Right cardiac atrium (tissue), 5 donors: ENCODE measurements around the gene FGD5. TPM values are rescaled to one million over a fixed set of nuclear protein-coding genes. Genes with fewer than 3 reads are reported as not detected.
"Not testable (repeated sequence)": the region's sequence is repeated elsewhere in the genome, so short reads cannot be mapped to it uniquely, and the experiment has no call there.

Source experiments
- ATAC-seq, 2 donors: fragments of 200-7000 bp; cut with Tn5 transposase; one replicate each; pipeline versions ENCODE4 v1.8.0 to v1.9.1; 2020; ENCODE audit warnings: moderate library complexity in 2 of 2, mild to moderate bottlenecking in 1 of 2
- DNase-seq, 3 donors: peaks; one replicate each; pipeline ENCODE4 v3.0.0-alpha.2; 2020
- H3K27ac ChIP-seq: one replicate; pipeline ENCODE4 v1.5.1; 2013; ENCODE audit warnings: mild to moderate bottlenecking, low read length, control low read depth, moderate library complexity
- H3K27me3 ChIP-seq: one replicate; pipeline ENCODE4 v1.6.1; 2013; ENCODE audit not compliant: control insufficient read depth, insufficient read depth
- H3K4me1 ChIP-seq: one replicate; pipeline ENCODE4 v1.6.1; 2013; ENCODE audit warnings: low read length; ENCODE audit not compliant: control insufficient read depth, insufficient read depth
- H3K4me3 ChIP-seq: one replicate; pipeline ENCODE4 v1.5.1; 2013; ENCODE audit warnings: low read length, control low read depth
- H3K9me3 ChIP-seq: one replicate; pipeline ENCODE4 v1.6.1; 2013; ENCODE audit warnings: low read length; ENCODE audit not compliant: control insufficient read depth
- WGBS: extraction: QIAGEN DNeasy Blood & Tissue Kit; methylation state at CpG from one replicate; pipeline ENCODE4 v1.1.7; 2013; 5-methylcytosine and 5-hydroxymethylcytosine counted together
- intact Hi-C, 4 donors: fragments of 100-400 bp; cut with DNase I; formaldehyde crosslinking; loops; one replicate each; pipeline versions ENCODE4 v1.11.0 to v1.14.0; 2022 to 2023
- polyA plus RNA-seq: library from polyadenylated mRNA; stranded (reverse); fragments of 200-250 nt; gene quantifications from one replicate; pipeline ENCODE4 v1.2.3, GENCODE V29; 2013
- total RNA-seq, 4 donors: library from RNA; stranded (reverse); fragmentation: NEBNext Ultra II Directional; extraction: Animal tissue kit (Norgen Biotek cat#: 25700); gene quantifications; one replicate each; pipeline ENCODE4 v1.2.1, GENCODE V29; 2021
- donor health status: healthy with polysubstance abuse.
- donor health status: DM: no; HTN: yes; CAD: no.
- donor health status: DM: no; HTN: no; CAD: no.
- donor health status: DM: no; HTN: yes; CAD: no; lungs with severe emphysema.
- donor health status: DM: yes; HTN: yes; CAD: no.

FGD5 gene
- total and polyA plus RNA-seq, 5 donors = 8.6 to 30.5 (median 21.2) TPM

DNA sequence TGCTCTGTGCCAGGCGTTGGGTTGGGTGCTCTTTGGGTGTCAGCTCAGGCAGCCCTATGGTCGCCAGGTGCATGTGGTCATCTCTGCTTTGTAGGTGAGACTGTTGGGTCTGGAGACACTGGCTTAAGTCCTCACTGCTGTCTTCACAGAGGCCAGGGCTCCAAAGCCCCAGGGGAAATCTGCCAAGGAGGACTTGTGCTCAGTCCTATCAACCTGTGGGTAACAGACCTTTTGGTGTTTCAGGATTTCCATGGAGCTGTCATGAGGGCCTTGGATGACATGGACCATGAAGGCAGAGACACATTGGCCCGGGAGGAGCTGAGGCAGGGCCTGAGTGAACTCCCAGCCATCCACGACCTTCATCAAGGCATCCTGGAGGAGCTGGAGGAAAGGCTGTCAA, 78.5 kb downstream of the FGD5 start:
- no peak overlapping the region for H3K4me3 ChIP-seq
- ATAC-seq = no peak
- no peak for DNase-seq
- H3K27ac ChIP-seq = no peak overlapping the region
- 86% methylated on average over 4 of the region's 4 CpGs for WGBS
- H3K27me3 ChIP-seq = no peaks in the 10 kb centered on the region
- no peaks in the 10 kb centered on the region for H3K9me3 ChIP-seq
- intact Hi-C loops = no loop called here
- no peaks in the 10 kb centered on the region for H3K4me1 ChIP-seq

DNA sequence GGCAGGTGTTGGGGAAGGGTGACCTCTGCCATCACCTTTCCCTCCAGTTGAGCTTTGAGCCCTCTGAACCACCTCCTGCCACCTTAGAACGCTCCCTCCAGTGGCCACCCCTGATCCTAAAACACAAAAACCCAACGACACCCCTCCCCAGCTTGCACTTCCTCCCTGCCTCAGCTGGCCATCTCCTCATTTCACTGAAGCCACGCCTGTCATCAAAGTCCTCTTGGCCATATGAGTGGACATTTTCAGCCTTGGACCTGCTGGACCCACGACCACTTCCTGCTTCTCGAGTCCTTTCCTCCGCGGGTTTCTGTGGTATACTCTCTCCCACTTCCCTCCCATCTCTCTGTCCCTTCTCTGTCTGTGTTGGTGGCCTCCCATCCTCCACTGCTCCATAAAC, 80.2 kb downstream of the FGD5 start:
- DNase-seq (no peak), ATAC-seq (no peak)
- intact Hi-C loops = no loop called here
- no peaks in the 10 kb centered on the region for H3K4me1 ChIP-seq
- no peaks in the 10 kb centered on the region for H3K27me3 ChIP-seq
- 69% methylated on average over 7 of the region's 7 CpGs for WGBS
- H3K27ac ChIP-seq = no peak overlapping the region
- no peaks in the 10 kb centered on the region for H3K9me3 ChIP-seq
- no peak overlapping the region for H3K4me3 ChIP-seq

DNA sequence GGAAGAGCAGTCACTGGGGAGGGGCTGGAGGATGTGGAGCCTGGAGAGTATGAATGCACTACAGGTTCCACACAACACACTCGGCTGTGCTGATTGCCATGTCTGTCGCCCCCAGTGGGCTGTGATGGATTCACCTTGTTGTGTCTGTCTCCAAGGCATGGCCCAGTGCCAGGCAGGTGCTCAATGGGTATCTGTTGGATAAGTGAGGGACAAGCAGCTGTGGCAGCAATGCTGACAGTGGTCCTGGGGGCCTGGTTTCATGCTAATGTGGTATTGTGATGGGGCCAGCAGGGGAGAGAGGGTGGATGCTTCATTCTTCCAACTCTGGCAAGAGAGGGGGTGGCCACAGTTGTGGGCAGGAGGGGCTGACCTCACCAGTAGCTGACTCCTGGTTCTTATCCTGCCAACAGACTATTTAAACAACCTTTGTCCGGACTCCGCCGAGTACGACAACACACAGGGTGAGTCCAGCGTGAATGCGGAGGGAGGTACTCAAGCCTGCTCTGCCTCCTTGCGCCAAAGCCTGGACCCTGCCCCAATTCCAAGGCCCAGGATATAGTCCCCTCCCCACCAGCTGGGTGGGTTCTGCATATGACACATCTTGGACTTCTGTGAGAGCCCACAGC, 81.3 kb downstream of the FGD5 start:
- ATAC-seq = no peak
- Histone ChIP-seq H3K27ac (no peak overlapping the region), H3K27me3 (no peaks in the 10 kb centered on the region), H3K4me3 (no peak overlapping the region), H3K4me1 (no peaks in the 10 kb centered on the region), H3K9me3 (no peaks in the 10 kb centered on the region)
- 84% methylated on average over 9 of the region's 9 CpGs for WGBS
- DNase-seq = no peak
- intact Hi-C loops = no loop called here

- H3K4me1 ChIP-seq = no peaks in the 10 kb centered on the region
- ATAC-seq = no peak
- 80% methylated on average over 15 of the region's 15 CpGs for WGBS
- H3K9me3 ChIP-seq = no peaks in the 10 kb centered on the region
- H3K27me3 ChIP-seq = no peaks in the 10 kb centered on the region
- H3K4me3 ChIP-seq = no peak overlapping the region
- no peak overlapping the region for H3K27ac ChIP-seq
- no peak for DNase-seq
- intact Hi-C loops = no loop called here
These were observed 82.4 kb downstream of the FGD5 start for GRCh38 chr3:14900881-14901873.

DNA sequence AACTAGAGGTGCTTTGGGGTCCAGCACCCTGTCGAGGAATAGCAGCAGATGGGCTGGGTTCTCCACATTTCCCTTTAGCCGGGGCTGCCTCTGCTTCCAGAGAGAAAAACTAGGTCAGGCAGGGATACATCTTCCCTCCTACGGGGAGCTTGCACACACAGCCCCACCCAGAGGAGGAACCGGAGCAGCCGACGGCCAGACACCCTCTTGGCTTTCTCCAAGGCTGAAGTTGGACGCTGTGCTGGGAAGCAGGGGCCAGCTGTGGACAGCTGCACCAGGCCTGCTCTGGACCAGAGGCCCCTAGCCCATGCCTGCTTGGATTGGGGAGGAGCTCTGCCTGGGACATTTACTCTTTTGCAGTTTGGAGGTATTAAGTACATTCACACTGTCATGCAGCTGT, 84.0 kb downstream of the FGD5 start:
- Histone ChIP-seq H3K27ac (no peak overlapping the region), H3K9me3 (no peaks in the 10 kb centered on the region), H3K27me3 (no peaks in the 10 kb centered on the region), H3K4me3 (no peak overlapping the region), H3K4me1 (peaks cover 3% of the 10 kb centered on the region)
- intact Hi-C loops = no loop called here
- DNase-seq (peak; percentile 84 to 92 (median 92)), ATAC-seq (peak; percentile 86 to 92)
- 26% methylated on average over 7 of the region's 7 CpGs for WGBS

DNA sequence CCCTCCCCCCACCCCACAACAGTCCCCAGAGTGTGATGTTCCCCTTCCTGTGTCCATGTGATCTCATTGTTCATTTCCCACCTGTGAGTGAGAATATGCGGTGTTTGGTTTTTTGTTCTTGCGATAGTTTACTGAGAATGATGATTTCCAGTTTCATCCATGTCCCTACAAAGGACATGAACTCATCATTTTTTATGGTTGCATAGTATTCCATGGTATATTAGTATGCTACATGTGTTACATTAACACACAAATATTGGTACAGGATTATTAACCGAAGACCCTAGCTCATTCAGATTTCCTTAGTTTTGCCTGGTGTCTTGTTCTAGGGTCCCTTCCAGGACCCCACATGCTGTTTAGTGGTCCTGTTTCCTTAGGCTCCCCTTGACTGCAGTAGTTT, 84.7 kb downstream of the FGD5 start:
- H3K9me3 ChIP-seq, intact Hi-C loops, H3K4me3 ChIP-seq, ATAC-seq, H3K27ac ChIP-seq, H3K4me1 ChIP-seq, H3K27me3 ChIP-seq, DNase-seq: not testable (repeated sequence)
- 100% methylated on average over 1 of the region's 3 CpGs for WGBS

DNA sequence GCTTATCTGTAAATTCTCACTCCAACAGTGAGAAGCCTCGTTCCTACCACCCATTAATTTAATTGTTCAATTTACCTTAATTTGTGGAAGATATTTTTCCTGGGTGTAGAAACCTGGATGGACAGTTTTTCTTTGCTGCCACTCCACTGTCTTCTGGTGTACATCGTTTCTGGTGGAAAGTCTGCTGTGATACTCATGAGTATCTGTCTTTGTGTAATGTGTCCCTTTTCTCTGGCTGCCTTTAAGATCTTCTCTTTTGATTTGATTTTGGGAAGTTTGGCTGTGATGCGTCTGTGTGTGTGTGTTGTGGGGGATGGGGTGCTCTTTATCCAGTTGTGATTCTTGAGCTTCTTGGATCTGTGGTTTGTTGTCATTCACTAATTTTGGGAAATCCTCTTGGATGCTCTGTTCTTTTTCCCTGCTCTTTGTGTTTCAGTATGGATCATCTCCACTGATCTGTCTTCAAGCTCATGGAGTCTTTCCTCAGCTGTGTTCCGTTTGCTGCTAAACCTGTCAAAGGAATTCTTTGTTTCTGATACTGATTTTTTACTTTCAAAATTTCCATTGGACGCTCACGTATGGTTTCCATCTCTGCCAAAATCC, 86.4 kb downstream of the FGD5 start:
- intact Hi-C loops = no loop called here
- H3K4me1 ChIP-seq = peaks cover 4% of the 10 kb centered on the region
- no peaks in the 10 kb centered on the region for H3K9me3 ChIP-seq
- 92% methylated on average over 6 of the region's 6 CpGs for WGBS
- no peak overlapping the region for H3K27ac ChIP-seq
- H3K4me3 ChIP-seq = no peak overlapping the region
- H3K27me3 ChIP-seq = no peaks in the 10 kb centered on the region
- no peak for ATAC-seq
- no peak for DNase-seq

GRCh38 chr3:14906355-14906971, 87.7 kb downstream of the FGD5 start:
- no peak overlapping the region for H3K27ac ChIP-seq
- peaks cover 4% of the 10 kb centered on the region for H3K4me1 ChIP-seq
- no peaks in the 10 kb centered on the region for H3K9me3 ChIP-seq
- WGBS = 72% methylated on average over 11 of the region's 11 CpGs
- no peak overlapping the region for H3K4me3 ChIP-seq
- H3K27me3 ChIP-seq = no peaks in the 10 kb centered on the region
- intact Hi-C loops = no loop called here
- DNase-seq (no peak), ATAC-seq (no peak)

DNA sequence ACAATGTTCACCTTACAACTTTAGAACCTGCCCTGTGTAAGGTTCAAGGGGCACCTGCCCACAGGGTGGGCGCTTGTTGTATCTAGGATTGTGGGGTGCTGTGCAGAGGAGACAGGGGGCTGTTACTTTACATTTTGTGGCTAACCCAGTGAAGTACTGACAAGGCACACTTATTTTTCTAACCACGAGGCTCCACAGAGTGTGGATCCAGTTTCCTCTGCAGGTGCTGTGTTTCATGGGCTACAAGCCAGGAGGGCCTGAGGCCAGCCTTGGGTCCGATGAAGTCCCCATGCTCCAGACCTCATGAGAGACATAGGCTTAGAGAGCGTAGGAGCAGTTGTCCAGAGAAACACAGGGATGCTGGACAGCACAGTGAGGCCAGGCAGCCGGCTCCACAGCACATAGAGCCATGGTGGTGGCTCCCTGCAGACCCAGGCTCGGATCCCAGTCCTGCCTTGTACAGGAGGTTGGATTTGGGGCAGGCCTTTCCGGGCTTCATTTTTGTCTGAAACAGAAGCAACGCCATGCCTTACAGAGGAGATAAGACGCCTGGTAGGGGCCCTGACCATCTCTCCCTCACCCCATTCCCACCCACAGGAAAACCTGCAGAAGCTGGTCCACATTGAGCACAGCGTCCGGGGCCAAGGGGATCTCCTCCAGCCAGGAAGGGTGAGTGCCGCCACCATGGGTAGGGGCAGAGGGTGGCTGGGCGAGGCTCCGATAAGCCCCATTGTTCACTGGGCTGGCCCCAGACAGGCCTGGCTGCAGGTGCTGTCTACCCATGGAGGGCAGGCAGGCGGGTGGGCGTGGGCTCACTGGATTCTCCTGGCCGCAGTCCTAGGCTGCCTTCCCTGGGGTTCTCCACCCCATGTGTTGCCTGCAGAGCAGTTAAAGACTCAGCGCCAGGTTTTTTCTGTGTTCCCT, 88.5 kb downstream of the FGD5 start:
- Histone ChIP-seq H3K4me1 (peaks cover 4% of the 10 kb centered on the region), H3K9me3 (no peaks in the 10 kb centered on the region), H3K4me3 (no peak overlapping the region), H3K27ac (no peak overlapping the region), H3K27me3 (no peaks in the 10 kb centered on the region)
- WGBS = 57% methylated on average over 18 of the region's 18 CpGs
- DNase-seq (peak; percentile 72 to 88 (median 78)), ATAC-seq (peak; percentile 76 to 91)
- intact Hi-C loops = no loop called here

GRCh38 chr3:14909250-14909649, 90.5 kb downstream of the FGD5 start:
- no peak for ATAC-seq
- DNase-seq = no peak
- 92% methylated on average over 5 of the region's 5 CpGs for WGBS
- no peaks in the 10 kb centered on the region for H3K9me3 ChIP-seq
- no peak overlapping the region for H3K27ac ChIP-seq
- H3K4me1 ChIP-seq = peaks cover 4% of the 10 kb centered on the region
- no peak overlapping the region for H3K4me3 ChIP-seq
- no peaks in the 10 kb centered on the region for H3K27me3 ChIP-seq
- intact Hi-C loops = no loop called here
